HepG2 (cell line): ENCODE data around the gene LSMEM2. TPM values are rescaled to one million over a fixed set of nuclear protein-coding genes. Genes with fewer than 3 reads are reported as not detected.

Source experiments
- ATF3 ChIP-seq: sonication (generic); formaldehyde crosslinking; IDR thresholded peaks from 2 replicates; pipeline ENCODE4 v1.4.0; 2020; ENCODE audit warnings: missing genetic modification reagents
- DNMT3B ChIP-seq: conservative IDR thresholded peaks from 2 replicates; pipeline ENCODE4 v1.6.1; 2016; ENCODE audit warnings: missing biosample characterization, control low read depth
- ELF3 ChIP-seq: IDR thresholded peaks from 2 replicates; pipeline ENCODE4 v1.6.1; 2016; ENCODE audit warnings: missing genetic modification reagents, missing compliant biosample characterization
- MEIS1 ChIP-seq: sonication (generic); formaldehyde crosslinking; IDR thresholded peaks from 2 replicates; pipeline ENCODE4 v1.9.0; 2021; ENCODE audit warnings: mild to moderate bottlenecking, missing genetic modification reagents, moderate library complexity, borderline replicate concordance
- MIXL1 ChIP-seq: IDR thresholded peaks from 2 replicates; pipeline ENCODE4 v1.6.1; 2016
- NFE2L1 ChIP-seq: sonication (generic); formaldehyde crosslinking; IDR thresholded peaks from 2 replicates; pipeline ENCODE4 v1.4.0; 2020; ENCODE audit warnings: missing genetic modification reagents, mild to moderate bottlenecking, borderline replicate concordance
- PAWR ChIP-seq: sonication (generic); formaldehyde crosslinking; IDR thresholded peaks from 2 replicates; pipeline ENCODE4 v1.4.0; 2020; ENCODE audit warnings: missing genetic modification reagents, mild to moderate bottlenecking, borderline replicate concordance
- POLR2AphosphoS5 ChIP-seq: IDR thresholded peaks from 2 replicates; pipeline ENCODE4 v1.6.1; 2012; ENCODE audit warnings: low read depth, low read length
- RARG ChIP-seq: sonication (generic); formaldehyde crosslinking; IDR thresholded peaks from 2 replicates; pipeline ENCODE4 v1.4.0; 2020; ENCODE audit warnings: low read depth, mild to moderate bottlenecking, missing genetic modification reagents
- RXRB ChIP-seq: IDR thresholded peaks from 2 replicates; pipeline ENCODE4 v1.6.1; 2016; ENCODE audit warnings: borderline replicate concordance, missing genetic modification reagents, missing compliant biosample characterization
- SOX6 ChIP-seq, 2 experiments: fragments of 450-650 bp in 1 of 2; sonication (generic) in 1 of 2; formaldehyde crosslinking in 1 of 2; IDR thresholded peaks; 2 replicates each; pipeline versions ENCODE4 v1.4.0 to v1.6.1; 2017 to 2020; ENCODE audit warnings: antibody characterized with exemption in 1 of 2, mild to moderate bottlenecking in 1 of 2, missing genetic modification reagents in 1 of 2
- XRCC5 ChIP-seq: fragments of 200-400 bp; formaldehyde crosslinking; optimal IDR thresholded peaks from 2 replicates; pipeline ENCODE3; 2017; ENCODE audit warnings: mild to moderate bottlenecking, low read length
- ZKSCAN5 ChIP-seq: sonication (generic); formaldehyde crosslinking; IDR thresholded peaks from 2 replicates; pipeline ENCODE4 v1.5.1; 2020; ENCODE audit warnings: mild to moderate bottlenecking, missing genetic modification reagents
- ZNF10 ChIP-seq: sonication (generic); formaldehyde crosslinking; IDR thresholded peaks from 2 replicates; pipeline ENCODE4 v1.4.0; 2020; ENCODE audit warnings: mild to moderate bottlenecking, low read depth, missing genetic modification reagents, borderline replicate concordance
- ZNF337 ChIP-seq: sonication (generic); formaldehyde crosslinking; IDR thresholded peaks from 2 replicates; pipeline ENCODE4 v1.5.1; 2020; ENCODE audit warnings: missing genetic modification reagents, low read depth, mild to moderate bottlenecking, borderline replicate concordance
- ZNF44 ChIP-seq: sonication (generic); formaldehyde crosslinking; IDR thresholded peaks from 2 replicates; pipeline ENCODE4 v1.5.1; 2020; ENCODE audit warnings: mild to moderate bottlenecking, missing genetic modification reagents
- ZNF512B ChIP-seq: sonication (generic); formaldehyde crosslinking; IDR thresholded peaks from 2 replicates; pipeline ENCODE4 v1.5.1; 2020; ENCODE audit warnings: missing genetic modification reagents, mild to moderate bottlenecking, borderline replicate concordance
- ZNF709 ChIP-seq: sonication (generic); formaldehyde crosslinking; IDR thresholded peaks from 2 replicates; pipeline ENCODE4 v1.5.0; 2020; ENCODE audit warnings: mild to moderate bottlenecking, missing genetic modification reagents
- ZNF766 ChIP-seq: sonication (generic); formaldehyde crosslinking; IDR thresholded peaks from 2 replicates; pipeline ENCODE4 v1.5.0; 2020; ENCODE audit warnings: missing genetic modification reagents, borderline replicate concordance
- ZSCAN22 ChIP-seq: sonication (generic); formaldehyde crosslinking; IDR thresholded peaks from 2 replicates; pipeline ENCODE4 v1.4.0; 2020; ENCODE audit warnings: mild to moderate bottlenecking, missing genetic modification reagents
- polyA plus RNA-seq, 8 experiments: library from polyadenylated mRNA; depleted of rRNA in 3 of 8; stranded (reverse) in 7 of 8; unstranded in 1 of 8; fragments of >200 nt; fragmentation: Illumina TruSeq in 4 of 8; extraction: Trizol in 4 of 8; gene quantifications; 2 replicates each; pipeline versions ENCODE4 v1.2.1 to v1.2.3, GENCODE V29; 2011 to 2016; ENCODE audit warnings: low read depth in 4 of 8, missing spikeins in 1 of 8, mixed read lengths in 1 of 8; ENCODE audit not compliant: insufficient read depth in 1 of 8
- total RNA-seq, 5 experiments: library from RNA; depleted of rRNA; stranded (reverse); fragments of >200 nt; fragmentation: Illumina TruSeq; extraction: Trizol; gene quantifications; 2 replicates each; pipeline ENCODE4 v1.2.3, GENCODE V29; 2016; ENCODE audit warnings: low read depth in 1 of 5

Gene LSMEM2
- total and polyA plus RNA-seq, 2 of the 13 experiments (the other 11 are each of a cell fraction or from before 2014, with no cell fraction given): 0.07 to 0.41 TPM

- peak; percentile 71 for TF ChIP-seq POLR2AphosphoS5
- TF ChIP-seq PAWR (CRISPR knock-in tag): no peak
- no peak for TF ChIP-seq NFE2L1
- TF ChIP-seq ZNF512B (CRISPR knock-in tag): no peak
- TF ChIP-seq ZKSCAN5 (CRISPR knock-in tag): no peak
- TF ChIP-seq ATF3: peak; percentile 95
- TF ChIP-seq ZNF44 (CRISPR knock-in tag): peak; percentile 16; the same call in 1 of the 2 replicates
- peak; percentile 42 for TF ChIP-seq ZNF709 (CRISPR knock-in tag)
- TF ChIP-seq ELF3 (CRISPR knock-in tag): peak; percentile 60
- TF ChIP-seq ZNF337 (CRISPR knock-in tag): no peak
- TF ChIP-seq ZNF766 (CRISPR knock-in tag): peak; percentile 71; the same call in 1 of the 2 replicates
- TF ChIP-seq MIXL1 (CRISPR knock-in tag): peak; percentile 28; the same call in 1 of the 2 replicates
- no peak for TF ChIP-seq ZSCAN22 (CRISPR knock-in tag)
- TF ChIP-seq ZNF10 (CRISPR knock-in tag): no peak
- no peak for TF ChIP-seq RARG
- peak; percentile 82 for TF ChIP-seq RXRB
- TF ChIP-seq XRCC5: peak; percentile 68
- no peak for TF ChIP-seq SOX6 (IDR thresholded peaks at IDR 0.05)
- TF ChIP-seq SOX6 (CRISPR knock-in tag; IDR thresholded peaks at IDR 0.05): peak; percentile 62; the same call in 1 of the 2 replicates
- TF ChIP-seq MEIS1 (CRISPR knock-in tag): no peak
- TF ChIP-seq DNMT3B (CRISPR knock-in tag): no peak; the same call in 1 of the 2 replicates
These were observed 18.6 kb upstream of the LSMEM2 start (continued) for GRCh38 chr3:50260027-50260941.
